Measurements from ENCODE around the gene PGGT1B. TPM values are rescaled to one million over a fixed set of nuclear protein-coding genes. Genes with fewer than 3 reads are reported as not detected.

PGGT1B gene
- total RNA-seq, 1 experiment from 2014 or later = 59.7 TPM

- Histone ChIP-seq H3K79me1 (ENCODE audit: insufficient read depth, low read depth, low read length, poor library complexity, severe bottlenecking) (no peaks in the 10 kb centered on the region), H3T11ph (ENCODE audit: low read length) (no peak overlapping the region), H3K9ac (ENCODE audit: extremely low read depth, insufficient read length, low read length) (peak overlapping the region; percentile 95), H3K23me2 (ENCODE audit: insufficient read length, low read depth, low read length, poor library complexity, severe bottlenecking) (peaks cover 10% of the 10 kb centered on the region), H2BK15ac (ENCODE audit: low read depth, low read length) (no peak overlapping the region; the same call in 1 of the 2 replicates), H2BK20ac (ENCODE audit: low read depth, low read length, poor library complexity, severe bottlenecking) (no peak overlapping the region), H2BK120ac (ENCODE audit: low read depth, low read length, poor library complexity, severe bottlenecking) (peak overlapping the region; percentile 12), H3K27ac (ENCODE audit: insufficient read length, low read depth, low read length) (no peak overlapping the region), H3K27me3 (ENCODE audit: insufficient read depth, low read length) (no peaks in the 10 kb centered on the region), H4K91ac (ENCODE audit: insufficient read length, low read depth, low read length) (no peak overlapping the region), H3K14ac (ENCODE audit: insufficient read depth, low read length) (peak overlapping the region; percentile 98; the same call in 1 of the 2 replicates), H2BK5ac (ENCODE audit: insufficient read length, low read length) (no peak overlapping the region), H4K20me1 (ENCODE audit: control insufficient read depth, insufficient read depth, insufficient read length) (no peaks in the 10 kb centered on the region), H3K4ac (ENCODE audit: low read depth, low read length) (no peak overlapping the region; the same call in 1 of the 2 replicates), H4K5ac (ENCODE audit: insufficient read length, low read depth, low read length) (peak overlapping the region; percentile 75), H3K18ac (ENCODE audit: insufficient read length, low read depth, low read length) (peak overlapping the region; percentile 76), H2AK5ac (ENCODE audit: insufficient read length, low read length) (no peak overlapping the region), H2AFZ (ENCODE audit: low read length) (peak overlapping the region; percentile 93), H3K4me2 (ENCODE audit: insufficient read depth, insufficient read length, low read length) (peak overlapping the region; percentile 99), H2BK12ac (ENCODE audit: insufficient read length, low read depth, low read length) (no peak overlapping the region), H3K79me2 (ENCODE audit: insufficient read depth, low read length) (peaks cover 11% of the 10 kb centered on the region; the same call in 1 of the 2 replicates), H3K9me3 (ENCODE audit: control insufficient read depth, low read depth, low read length) (no peaks in the 10 kb centered on the region), H3K23ac (ENCODE audit: insufficient read length, low read depth, low read length) (no peak overlapping the region), H3K56ac (ENCODE audit: insufficient read length, low read depth, low read length) (no peak overlapping the region), H3K4me1 (ENCODE audit: insufficient read depth, low read length) (no peaks in the 10 kb centered on the region; the same call in 1 of the 2 replicates), H4K8ac (replicated peaks; ENCODE audit: insufficient read length, low read depth, low read length) (no peak overlapping the region)
- no peak for TF ChIP-seq CTCF (conservative IDR thresholded peaks at IDR 0.05)
- peaks cover 14 to 16% of the 10 kb centered on the region in 2 experiments for H3K4me1 Mint-ChIP-seq
- peaks cover 2 to 5% of the 10 kb centered on the region in 2 experiments; a peak in 3 of 5 replicates for H3K9me3 Mint-ChIP-seq
- H3K4me3 Mint-ChIP-seq = peak overlapping the region; percentile 96 to 100
- H3K27ac Mint-ChIP-seq = peak overlapping the region; percentile 4 to 98 (median 37); a peak in 4 of 7 replicates
- peaks cover 3% of the 10 kb centered on the region; the same call in 1 of the 2 replicates for H3K27me3 Mint-ChIP-seq (ENCODE audit: low read depth)
- peaks cover 3 to 19% (median 18%) of the 10 kb centered on the region in 3 experiments for H3K36me3 Mint-ChIP-seq (ENCODE audit: insufficient read depth in 1 of 3, low read depth in 3 of 3)
- DNase-seq = no peak
- no CpG with 5 or more reads among the region's 11 CpGs for WGBS (ENCODE audit: extremely low coverage, insufficient read length, low lambda C conversion rate)
These were observed 33.1 kb upstream of the PGGT1B start for GRCh38 chr5:115295777-115296123.
